GM19239 (cell line): ENCODE measurements around the gene ACBD5.
"Not testable (repeated sequence)": the region's sequence is repeated elsewhere in the genome, so short reads cannot be mapped to it uniquely, and the experiment has no call there.

Experiments used
- DNase-seq: peaks from one replicate; pipeline ENCODE4 v3.0.0; 2011; ENCODE audit warnings: low spot score; ENCODE audit not compliant: insufficient read length
- FAIRE-seq: peaks from 2 replicates; lab custom pipeline; 2011; peaks lifted over from hg19 to GRCh38; lab: Jason Lieb, UNC

Gene ACBD5

DNA sequence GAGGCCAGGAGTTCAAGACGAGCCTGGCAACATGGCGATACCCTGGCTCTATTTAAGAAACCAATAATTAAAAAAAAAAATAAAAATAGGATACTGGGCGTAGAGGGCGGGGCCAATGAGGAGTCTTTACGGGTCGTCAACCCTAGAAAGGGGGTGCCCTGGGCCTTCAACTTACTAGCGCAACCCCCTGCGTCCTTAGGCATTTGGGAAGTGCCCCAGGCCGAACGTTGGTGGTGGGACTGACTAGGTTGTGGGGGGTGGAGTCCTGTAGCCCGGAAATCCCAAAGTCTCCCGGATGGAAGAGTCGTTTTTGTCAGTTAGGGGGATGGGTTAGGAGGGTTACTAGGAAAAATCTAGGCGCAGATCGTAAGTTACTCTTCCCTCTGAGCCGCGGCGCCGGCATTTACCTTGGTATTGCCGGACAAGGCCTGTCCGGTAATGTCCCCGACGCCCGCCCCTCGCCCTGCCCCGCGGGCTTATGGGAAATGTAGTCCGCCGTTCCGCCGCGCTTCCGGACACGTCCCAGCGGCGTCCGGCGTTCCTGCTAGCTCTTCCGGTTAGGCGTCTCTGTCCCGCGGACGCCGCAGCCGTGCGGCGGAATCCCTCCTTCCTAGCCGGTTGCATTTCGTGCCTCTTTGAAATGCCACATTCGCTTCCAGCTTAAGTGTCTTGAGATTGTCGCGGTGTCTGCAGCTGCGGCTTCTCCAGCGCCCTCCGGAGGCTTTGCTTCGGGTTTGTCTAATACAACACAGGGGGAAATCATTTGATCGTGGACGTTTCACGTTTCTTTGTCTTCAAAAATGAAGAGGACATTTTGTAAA, 1.3 kb upstream of the ACBD5 start:
- FAIRE-seq (peak; percentile 98), DNase-seq (peak; percentile 47)

DNA sequence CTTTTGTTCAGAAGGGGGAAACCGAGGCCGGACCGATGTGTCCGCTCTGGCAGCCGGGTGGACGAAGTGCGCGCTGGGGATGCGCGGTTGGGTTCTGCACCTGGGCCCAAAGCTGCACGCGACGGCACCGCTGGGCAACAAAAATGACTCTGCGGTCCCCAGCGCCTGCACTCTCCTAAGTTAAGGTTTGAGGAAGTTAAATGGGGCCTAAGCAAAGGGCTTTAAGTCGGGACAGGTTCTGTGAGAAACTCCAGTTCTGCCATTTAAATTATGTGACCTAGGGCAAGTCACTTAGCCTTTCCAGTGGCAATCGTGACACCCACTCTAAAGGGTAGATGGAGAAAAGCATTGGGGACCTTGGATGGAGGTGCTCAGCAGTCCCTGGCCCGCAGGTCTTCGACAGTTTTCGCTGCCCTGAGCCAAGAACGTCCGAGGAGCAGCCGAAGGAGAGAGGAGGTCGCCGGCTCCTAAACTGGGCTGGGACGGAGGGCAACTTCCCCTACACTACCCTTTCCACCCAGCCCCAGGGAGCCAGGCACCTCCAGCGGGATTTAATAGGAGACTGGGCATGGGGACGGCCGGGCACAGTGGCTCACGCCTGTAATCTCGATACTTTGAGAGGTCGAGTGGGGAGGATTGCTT, 534 bp upstream of the ACBD5 start:
- no peak for DNase-seq

DNA sequence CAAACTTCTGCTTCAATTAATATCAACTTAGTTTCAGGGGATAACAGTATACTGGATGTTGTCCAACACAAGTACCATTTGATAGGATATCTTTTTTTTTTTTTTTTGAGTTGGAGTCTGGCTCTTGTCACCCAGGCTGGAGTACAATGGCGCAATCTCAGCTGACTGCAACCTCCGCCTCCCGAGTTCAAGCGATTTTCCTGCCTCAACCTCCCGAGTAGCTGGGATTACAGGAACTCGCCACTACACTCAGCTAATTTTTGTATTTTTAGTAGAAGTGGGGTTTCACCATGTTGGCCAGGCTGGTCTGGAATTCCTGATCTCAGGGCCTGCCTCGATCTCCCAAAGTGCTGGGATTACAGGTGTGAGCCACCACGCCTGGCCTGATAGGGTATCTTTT, 3.1 kb downstream of the ACBD5 start:
- not testable (repeated sequence) for FAIRE-seq, DNase-seq

More for the DNA sequence above, 534 bp upstream of the ACBD5 start:
- peak; percentile 57 for FAIRE-seq

DNA sequence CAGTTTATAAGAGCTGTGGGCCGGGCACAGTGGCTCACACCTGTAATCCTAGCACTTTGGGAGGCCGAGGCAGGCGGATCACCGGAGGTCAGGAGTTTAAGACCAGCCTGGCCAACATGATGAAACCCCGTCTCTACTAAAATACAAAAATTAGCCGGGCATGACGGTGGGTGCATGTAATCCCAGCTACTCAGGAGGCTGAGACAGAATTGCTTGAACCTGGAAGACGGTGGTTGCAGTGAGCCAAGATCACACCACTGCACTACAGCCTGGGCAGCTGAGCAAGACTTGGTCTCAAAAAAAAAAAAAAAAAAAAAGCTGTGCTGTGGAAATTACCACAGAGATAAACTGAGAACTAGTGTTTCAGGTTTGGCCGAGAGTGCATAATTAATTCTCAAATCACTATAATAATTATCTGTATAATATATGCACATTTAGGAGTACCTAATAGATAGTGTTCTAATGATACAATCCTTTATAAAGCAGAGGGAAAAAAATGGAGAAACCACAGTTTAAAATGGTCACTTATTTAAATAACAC, 3.9 kb downstream of the ACBD5 start:
- not testable (repeated sequence) for DNase-seq, FAIRE-seq

DNA sequence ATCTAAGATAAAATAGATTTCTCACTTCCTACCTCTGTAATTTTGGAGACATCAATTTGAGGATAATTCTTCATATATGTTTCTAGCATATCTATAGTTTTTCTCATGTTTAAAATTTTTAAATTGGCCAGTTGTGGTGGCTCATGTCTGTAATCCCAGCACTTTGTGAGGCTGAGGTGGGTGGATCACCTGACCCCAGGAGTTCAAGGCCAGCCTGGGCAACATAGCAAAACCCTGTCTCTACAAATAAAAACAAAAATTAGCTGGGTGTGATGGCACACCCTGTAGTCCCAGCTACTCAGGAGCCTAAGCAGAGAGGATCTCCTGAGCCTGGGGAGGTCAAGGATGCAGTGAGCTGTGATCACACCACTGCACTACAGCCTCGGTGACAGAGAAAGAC, 4.9 kb downstream of the ACBD5 start:
- DNase-seq (no peak), FAIRE-seq (no peak)

DNA sequence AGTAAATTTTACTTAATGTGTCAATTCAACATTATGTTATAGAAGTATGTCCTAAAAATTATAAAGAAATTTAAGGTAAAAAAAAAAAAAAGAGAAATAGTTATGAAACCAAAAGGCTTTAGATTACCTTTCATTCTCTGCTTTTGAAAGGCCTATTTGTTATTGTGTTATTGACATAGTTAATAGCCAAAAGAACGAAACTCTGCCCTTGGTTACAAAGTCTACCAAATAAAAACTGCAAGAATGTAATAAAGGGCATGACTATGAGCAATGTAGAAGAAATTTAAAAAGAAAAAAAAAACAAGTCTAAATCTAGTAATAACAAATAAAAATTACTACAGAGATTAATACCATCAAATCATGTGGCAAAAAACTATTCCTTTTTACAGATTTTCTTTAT, 10.6 kb downstream of the ACBD5 start:
- no peak for FAIRE-seq
- no peak for DNase-seq

DNA sequence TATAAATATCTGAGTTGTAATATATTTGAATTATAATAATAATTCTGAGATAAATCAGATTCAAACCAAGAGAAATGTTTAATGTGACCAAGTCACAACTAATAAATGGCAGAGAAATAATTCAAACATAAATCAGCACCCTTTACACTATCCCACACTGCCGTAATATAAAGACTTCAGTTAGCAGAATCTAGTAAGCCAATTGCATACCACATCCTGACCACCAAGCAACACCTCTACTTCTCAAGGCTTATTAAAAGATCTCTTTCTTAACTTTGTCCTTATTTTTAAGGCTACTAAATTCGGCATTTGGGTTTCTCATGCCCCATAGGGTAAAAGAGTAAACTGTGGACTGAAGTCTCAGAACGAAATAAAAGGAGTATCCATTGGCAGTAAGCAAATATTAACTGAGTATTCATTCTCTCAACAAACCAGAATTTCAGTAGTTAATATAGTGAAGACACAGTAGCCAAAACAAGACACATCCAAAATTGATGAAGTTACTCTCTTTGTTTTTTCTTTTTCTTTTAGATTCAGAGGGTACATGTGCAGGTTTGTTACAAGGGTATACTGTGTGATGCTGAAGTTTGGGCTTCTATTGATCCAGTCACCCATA, 14.8 kb downstream of the ACBD5 start:
- DNase-seq (no peak), FAIRE-seq (no peak)

DNA sequence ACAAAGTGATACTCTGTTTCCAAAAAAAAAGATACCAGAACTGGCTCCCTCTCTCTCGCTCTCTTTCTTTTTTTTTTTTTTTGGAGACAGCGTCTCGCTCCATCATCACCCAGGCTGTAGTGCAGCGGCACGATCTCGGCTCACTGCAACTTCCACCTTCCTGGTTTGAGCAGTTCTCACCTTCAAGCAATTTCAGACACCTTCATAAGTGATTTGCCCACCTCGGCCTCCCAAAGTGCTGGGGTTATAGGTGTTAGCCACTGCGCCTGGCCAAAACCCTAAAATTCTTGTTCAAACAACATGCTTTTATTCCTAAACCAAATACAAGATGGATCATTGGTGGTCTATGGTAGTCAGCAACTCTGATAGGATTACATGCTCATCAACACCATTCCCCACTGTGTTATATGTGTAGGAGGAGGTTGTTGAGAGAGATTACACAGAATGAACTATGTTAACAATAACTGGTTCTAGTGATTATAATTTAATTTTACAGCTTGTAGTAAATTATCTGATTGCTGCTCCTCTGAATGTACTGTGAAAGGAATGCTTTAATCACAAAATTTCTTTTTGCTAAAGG, 15.5 kb downstream of the ACBD5 start:
- DNase-seq = no peak
- no peak for FAIRE-seq

DNA sequence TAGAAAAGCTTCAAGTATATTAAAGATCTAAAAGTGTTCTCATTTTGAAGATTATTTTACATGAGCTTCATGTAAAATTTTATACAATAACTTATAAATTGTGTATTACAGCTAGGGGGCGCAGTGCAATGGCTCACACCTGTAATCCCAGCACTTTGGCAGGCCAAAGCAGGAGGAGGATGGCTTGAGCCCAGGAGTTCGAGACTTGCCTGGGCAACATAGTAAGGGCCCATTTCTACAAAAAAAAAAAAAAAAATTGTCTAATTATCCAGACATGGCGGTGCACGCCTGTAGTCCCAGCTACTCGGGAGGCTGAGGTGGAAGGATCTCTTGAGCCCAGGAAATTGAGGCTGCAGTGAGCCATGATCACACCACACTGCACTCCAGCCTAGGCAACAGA, 16.6 kb downstream of the ACBD5 start:
- DNase-seq (no peak), FAIRE-seq (no peak)

DNA sequence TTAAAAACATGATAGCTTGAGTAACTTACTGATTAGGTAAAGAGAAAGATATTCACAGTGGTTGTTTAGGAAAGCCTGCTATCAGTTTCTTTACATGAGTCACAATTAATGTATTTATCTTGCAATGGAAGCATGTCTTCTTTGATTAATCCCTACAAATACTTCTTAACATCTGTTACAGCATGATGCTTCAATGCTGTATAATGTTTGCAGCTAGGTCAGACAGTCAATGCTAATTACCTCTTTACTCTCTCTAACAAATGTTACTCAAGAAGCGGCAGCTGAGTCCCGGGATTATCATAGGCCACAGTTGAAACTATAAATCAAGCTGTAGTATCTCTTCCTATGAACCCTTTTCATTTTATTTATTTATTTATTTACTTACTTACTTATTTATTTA, 33.2 kb downstream of the ACBD5 start:
- DNase-seq (no peak), FAIRE-seq (no peak)

DNA sequence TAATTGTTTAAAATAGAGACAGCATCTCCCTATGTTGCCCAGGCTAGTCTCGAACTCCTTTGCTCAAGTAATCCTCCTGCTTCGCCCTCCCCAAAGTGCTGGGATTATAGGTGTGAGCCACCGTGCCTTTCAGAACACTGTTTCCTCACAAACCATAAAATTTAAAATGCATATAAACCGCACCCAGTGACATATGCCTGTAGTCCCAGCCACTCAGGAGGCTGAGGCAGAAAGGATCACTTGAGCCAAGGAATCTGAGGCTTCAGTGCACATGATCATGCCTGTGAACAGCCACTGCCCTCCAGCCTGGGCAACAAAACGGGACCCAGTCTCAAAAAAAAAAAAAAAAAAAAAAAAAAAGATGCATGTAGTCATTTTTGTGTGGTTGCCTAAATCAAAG, 36.8 kb downstream of the ACBD5 start:
- FAIRE-seq (no peak), DNase-seq (no peak)

DNA sequence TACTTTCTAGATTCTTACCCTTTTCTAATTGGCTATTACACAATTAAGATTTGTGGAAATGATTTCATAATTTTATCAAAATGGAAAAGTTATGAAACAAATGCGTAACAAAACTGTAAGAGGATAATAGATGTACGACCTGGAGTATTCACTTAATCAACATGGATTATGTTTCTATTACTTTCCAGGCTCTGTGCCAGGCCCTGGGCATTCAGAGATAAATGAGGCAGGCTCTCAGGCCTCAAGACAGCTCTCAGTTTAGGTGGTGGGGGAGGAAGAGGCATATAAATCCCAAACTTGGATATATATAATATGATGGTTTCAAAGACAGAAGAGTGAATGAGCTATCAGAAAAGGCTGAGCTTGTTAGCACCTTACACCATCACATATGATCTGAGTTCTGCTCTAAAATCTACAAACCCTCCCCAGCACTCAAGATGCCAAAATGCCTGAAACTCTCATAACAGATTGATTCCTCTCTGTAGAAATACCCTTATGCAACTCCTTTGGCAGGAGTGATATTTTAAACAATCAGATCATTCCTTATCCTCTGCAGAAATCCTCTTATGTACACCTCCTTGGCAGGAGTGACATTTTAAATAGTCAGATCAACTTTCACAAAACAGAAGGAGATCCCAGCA, 42.5 kb downstream of the ACBD5 start:
- DNase-seq = no peak

DNA sequence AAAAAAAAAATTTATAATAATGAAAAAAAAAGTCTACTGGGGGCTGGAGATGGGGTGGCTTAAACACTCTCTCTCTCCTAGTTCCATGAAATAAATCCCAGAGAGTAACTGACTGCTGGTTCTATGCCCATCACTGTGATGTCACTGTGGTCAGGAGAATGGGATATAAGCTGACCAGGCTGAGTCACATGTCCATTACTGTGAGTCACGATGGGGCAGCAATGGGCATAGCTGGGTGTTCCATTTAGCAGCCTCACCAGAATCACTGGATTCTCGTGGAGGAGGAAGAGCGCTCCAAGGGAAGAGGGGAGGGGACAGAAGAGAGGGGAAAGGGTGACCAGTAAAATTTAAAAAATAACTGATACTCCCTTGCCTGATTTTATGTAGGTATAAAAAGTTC, 48.3 kb downstream of the ACBD5 start:
- DNase-seq (no peak), FAIRE-seq (no peak)

More for the DNA sequence above, 42.5 kb downstream of the ACBD5 start:
- FAIRE-seq = peak; percentile 61

DNA sequence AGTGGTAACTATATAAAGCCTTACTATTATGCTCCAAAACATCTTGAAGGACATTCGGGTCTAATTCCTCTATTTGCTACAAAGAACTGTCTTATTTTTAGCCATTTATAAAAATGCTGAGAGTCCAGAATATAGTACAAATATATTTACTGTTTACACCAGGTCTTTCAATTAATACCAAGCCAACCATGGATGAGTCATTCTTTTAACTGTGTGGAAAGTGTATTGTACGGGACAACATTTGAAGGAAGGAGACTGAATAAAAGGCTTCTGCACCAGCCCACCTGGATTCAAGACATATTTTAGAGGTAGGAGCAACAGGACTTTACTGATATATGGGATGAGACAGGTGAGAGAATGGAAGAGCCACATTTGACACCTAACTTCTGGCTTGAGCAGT, 50.1 kb downstream of the ACBD5 start:
- FAIRE-seq (no peak), DNase-seq (no peak)

DNA sequence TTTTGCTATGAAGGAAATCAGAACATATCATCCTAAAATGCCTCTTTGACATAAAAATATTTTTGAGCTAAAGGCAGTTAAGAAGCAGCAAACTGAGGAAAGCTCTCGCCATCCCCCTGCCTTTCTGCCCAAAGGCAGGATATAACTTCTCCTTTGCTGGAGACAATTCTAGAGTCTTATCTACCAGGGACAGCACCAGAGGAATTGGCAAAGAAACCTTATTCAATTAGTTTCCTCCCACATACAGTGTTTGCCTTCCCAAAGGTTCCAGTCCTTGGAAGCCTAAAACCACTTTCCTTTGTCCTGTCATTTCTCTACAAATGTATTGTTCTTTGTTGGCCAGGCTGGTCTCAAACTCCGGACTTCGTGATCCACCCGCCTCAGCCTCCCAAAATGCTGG, 51.7 kb downstream of the ACBD5 start:
- no peak for DNase-seq
- no peak for FAIRE-seq

DNA sequence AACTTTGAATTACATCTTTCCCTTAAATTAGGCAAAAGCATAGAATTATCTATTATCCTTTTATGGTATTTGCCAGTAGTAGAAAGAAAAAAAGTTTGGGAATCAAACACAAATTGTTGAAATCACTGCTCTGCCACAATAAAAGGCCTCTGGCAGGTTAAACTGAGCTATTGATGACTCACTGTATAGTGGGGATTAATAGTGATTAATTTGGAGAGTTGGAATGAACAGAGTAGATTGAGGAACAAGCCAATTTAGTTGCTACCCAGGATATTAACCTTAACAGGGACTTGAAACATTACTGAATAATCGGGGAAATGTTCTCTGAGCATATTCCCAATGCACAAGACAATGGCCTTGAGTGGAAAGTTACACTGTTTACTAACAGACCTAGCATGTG, 52.3 kb downstream of the ACBD5 start:
- DNase-seq = no peak
- no peak for FAIRE-seq

DNA sequence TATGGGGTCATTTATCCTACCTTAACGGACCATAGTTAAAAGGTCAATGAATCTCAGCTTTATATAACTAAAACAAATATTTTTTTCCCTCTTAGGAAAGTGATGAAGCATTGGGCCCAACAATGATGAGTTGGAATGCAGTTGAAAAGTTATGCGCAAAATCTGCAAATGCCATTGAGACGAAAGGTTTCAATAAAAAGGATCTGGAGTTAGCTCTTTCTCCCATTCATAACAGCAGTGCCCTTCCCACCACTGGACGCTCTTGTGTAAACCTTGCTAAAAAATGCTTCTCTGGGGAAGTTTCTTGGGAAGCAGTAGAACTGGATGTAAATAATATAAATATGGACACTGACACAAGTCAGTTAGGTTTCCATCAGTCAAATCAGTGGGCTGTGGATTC, 70.7 kb downstream of the ACBD5 start:
- no peak for DNase-seq
- FAIRE-seq = no peak

DNA sequence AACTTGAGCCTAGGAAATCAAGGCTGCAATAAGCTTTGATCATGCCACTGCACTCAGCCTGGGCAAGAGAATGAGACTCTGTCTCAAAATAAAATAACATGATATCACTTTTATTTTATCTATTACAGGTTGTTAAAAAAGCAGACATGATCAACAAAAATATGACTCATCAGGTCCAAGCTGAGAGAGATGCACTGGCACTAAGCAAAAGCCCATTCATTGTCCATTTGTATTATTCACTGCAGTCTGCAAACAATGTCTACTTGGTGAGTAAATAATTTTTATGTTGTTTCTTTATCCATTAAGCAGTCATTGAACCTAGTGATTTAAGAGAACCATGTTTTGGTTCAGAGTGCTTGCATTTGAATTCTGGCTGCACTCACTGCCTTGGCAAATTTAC, 82.2 kb downstream of the ACBD5 start:
- DNase-seq = no peak
- no peak for FAIRE-seq

DNA sequence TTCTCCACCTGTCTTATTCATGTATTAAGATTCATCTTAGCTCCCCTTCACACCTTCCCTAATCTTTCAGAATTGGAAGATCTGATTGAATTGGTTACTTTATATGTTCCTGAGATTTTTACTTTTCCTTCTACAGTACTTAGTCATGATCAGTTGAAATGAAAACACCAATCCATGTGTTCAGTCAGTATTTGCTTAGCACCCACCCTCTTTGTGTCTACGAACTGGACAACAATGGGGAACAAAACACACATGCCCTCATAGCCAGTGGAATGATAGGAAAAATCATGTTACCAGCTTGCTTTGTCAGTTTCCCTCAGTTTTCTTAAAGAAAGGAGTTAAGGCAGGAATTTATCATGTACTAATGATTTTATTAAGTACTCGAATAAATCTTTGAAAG, 83.4 kb downstream of the ACBD5 start:
- FAIRE-seq = no peak
- no peak for DNase-seq

DNA sequence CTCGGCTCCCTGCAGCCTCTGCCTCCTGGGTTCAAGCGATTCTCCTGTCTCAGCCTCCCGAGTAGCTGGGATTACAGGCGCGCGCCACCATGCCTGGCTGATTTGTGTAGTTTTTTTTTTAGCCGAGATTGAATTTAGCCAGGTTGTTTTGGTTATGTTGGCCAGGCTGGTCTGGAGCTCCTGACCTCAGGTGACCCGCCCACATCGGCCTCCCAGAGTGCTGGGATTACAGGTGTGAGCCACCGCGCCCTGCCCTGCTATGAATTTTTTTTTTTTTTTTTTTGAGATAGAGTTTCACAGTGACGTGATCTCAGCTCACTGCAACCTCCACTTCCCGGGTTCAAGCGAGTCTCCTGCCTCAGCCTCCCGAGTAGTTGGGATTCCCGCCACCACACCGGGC, 84.0 kb downstream of the ACBD5 start:
- FAIRE-seq, DNase-seq: not testable (repeated sequence)
